Parathyroid adenoma (tissue), 2 donors: ENCODE measurements around the gene HLA-DOB.

Experiments
- H2AFZ ChIP-seq: fragments of 300-600 bp; sonication (generic); one replicate; pipeline ENCODE4 v1.7.0; 2017; ENCODE audit warnings: antibody characterized with exemption, mild to moderate bottlenecking
- H3K27ac ChIP-seq: fragments of 300-600 bp; sonication (generic); one replicate; pipeline ENCODE4 v1.7.0; 2017
- H3K27me3 ChIP-seq: fragments of 300-600 bp; sonication (generic); one replicate; pipeline ENCODE4 v1.7.0; 2017; ENCODE audit warnings: low read length; ENCODE audit not compliant: control insufficient read depth, insufficient read depth
- H3K36me3 ChIP-seq: fragments of 300-600 bp; sonication (generic); one replicate; pipeline ENCODE4 v1.7.0; 2017; ENCODE audit warnings: low read length; ENCODE audit not compliant: control insufficient read depth, insufficient read depth
- H3K4me1 ChIP-seq: fragments of 300-600 bp; sonication (generic); one replicate; pipeline ENCODE4 v1.7.0; 2017; ENCODE audit warnings: control low read depth
- H3K4me2 ChIP-seq: fragments of 300-600 bp; sonication (generic); one replicate; pipeline ENCODE4 v1.7.0; 2017; ENCODE audit warnings: low read length
- H3K4me3 ChIP-seq: fragments of 300-600 bp; sonication (generic); one replicate; pipeline ENCODE4 v1.7.0; 2017; ENCODE audit warnings: low read depth, low read length
- H3K79me2 ChIP-seq: fragments of 300-600 bp; sonication (generic); one replicate; pipeline ENCODE4 v1.7.0; 2017; ENCODE audit warnings: control low read depth
- H3K9ac ChIP-seq: fragments of 300-600 bp; sonication (generic); one replicate; pipeline ENCODE4 v1.7.0; 2017; ENCODE audit warnings: mild to moderate bottlenecking
- H3K9me3 ChIP-seq: fragments of 300-600 bp; sonication (generic); one replicate; pipeline ENCODE4 v1.7.0; 2017; ENCODE audit warnings: low read length; ENCODE audit not compliant: control insufficient read depth
- TF ChIP-seq, protein P1 (sequence below): fragments of 300-600 bp; sonication (generic); IDR thresholded peaks from one replicate; pipeline ENCODE4 v1.7.0; 2017; ENCODE audit warnings: antibody characterized with exemption, mild to moderate bottlenecking
- donor health status: primary hyperparathyroidism.

Gene HLA-DOB

DNA sequence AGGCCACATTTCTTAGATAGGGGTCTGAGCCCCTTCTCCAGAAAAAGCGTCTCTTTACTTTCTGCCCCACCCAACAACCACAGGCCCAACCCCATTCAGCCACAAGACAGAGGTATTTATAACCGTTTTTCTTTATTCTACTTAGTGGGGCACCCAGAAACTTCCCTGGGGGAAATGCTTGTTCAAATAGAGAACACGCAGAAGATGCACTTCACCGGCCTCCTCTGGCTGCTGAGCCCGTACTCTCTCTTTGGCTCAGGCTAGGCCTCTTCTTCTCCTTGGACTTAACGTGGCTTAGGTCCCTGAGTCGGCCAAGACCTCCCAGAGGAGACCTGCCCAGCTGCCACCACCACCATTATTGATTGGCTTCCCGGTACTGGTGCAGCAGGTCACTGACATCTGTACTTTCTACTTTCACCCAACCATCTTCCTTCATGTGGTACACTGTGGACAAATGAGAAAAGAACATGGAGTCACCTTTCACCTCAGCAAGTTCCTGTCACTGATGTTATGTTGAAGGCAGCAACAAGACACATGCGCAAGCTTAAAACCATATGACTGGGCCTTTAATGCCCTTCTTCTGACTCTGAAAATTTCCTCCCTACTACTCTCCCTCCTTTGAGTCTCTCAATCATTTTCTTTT is 23.9 kb upstream of the HLA-DOB start:
- H3K4me2 ChIP-seq = no peak overlapping the region
- H3K27me3 ChIP-seq = no peaks in the 10 kb centered on the region
- H3K79me2 ChIP-seq = no peaks in the 10 kb centered on the region
- no peak overlapping the region for H3K27ac ChIP-seq
- H3K36me3 ChIP-seq = no peaks in the 10 kb centered on the region
- H2AFZ ChIP-seq = no peak overlapping the region
- TF ChIP-seq, protein P1, sequence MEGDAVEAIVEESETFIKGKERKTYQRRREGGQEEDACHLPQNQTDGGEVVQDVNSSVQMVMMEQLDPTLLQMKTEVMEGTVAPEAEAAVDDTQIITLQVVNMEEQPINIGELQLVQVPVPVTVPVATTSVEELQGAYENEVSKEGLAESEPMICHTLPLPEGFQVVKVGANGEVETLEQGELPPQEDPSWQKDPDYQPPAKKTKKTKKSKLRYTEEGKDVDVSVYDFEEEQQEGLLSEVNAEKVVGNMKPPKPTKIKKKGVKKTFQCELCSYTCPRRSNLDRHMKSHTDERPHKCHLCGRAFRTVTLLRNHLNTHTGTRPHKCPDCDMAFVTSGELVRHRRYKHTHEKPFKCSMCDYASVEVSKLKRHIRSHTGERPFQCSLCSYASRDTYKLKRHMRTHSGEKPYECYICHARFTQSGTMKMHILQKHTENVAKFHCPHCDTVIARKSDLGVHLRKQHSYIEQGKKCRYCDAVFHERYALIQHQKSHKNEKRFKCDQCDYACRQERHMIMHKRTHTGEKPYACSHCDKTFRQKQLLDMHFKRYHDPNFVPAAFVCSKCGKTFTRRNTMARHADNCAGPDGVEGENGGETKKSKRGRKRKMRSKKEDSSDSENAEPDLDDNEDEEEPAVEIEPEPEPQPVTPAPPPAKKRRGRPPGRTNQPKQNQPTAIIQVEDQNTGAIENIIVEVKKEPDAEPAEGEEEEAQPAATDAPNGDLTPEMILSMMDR = no peak
- H3K4me1 ChIP-seq = no peaks in the 10 kb centered on the region
- H3K9me3 ChIP-seq = no peaks in the 10 kb centered on the region
- no peak overlapping the region for H3K9ac ChIP-seq
- no peak overlapping the region for H3K4me3 ChIP-seq

DNA sequence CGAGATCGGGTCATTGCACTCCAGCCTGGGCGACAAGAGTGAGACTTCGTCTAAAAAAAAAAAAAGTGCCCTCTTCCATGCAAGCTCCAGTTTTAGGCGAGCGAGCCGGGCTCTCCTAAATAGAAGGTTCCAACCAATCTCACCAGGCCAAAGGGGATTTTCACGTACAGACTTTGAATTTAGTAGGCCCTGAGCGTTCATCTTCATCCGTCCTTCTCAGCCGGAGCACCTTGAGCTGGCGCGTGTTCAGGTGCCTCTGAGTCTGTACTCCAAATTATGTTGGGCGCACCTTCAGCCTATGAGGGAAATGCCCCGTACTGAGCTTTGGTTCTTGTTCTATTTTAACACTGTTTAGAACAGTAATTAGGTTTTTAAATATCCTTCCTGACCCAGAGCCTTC is 22.6 kb upstream of the HLA-DOB start:
- Histone ChIP-seq H3K36me3 (no peaks in the 10 kb centered on the region), H3K27ac (peak overlapping the region; percentile 89), H3K27me3 (no peaks in the 10 kb centered on the region), H3K4me2 (no peak overlapping the region), H3K9me3 (no peaks in the 10 kb centered on the region), H3K4me1 (no peaks in the 10 kb centered on the region), H2AFZ (no peak overlapping the region), H3K9ac (no peak overlapping the region), H3K4me3 (no peak overlapping the region), H3K79me2 (no peaks in the 10 kb centered on the region)
- TF ChIP-seq, protein P1 = no peak

DNA sequence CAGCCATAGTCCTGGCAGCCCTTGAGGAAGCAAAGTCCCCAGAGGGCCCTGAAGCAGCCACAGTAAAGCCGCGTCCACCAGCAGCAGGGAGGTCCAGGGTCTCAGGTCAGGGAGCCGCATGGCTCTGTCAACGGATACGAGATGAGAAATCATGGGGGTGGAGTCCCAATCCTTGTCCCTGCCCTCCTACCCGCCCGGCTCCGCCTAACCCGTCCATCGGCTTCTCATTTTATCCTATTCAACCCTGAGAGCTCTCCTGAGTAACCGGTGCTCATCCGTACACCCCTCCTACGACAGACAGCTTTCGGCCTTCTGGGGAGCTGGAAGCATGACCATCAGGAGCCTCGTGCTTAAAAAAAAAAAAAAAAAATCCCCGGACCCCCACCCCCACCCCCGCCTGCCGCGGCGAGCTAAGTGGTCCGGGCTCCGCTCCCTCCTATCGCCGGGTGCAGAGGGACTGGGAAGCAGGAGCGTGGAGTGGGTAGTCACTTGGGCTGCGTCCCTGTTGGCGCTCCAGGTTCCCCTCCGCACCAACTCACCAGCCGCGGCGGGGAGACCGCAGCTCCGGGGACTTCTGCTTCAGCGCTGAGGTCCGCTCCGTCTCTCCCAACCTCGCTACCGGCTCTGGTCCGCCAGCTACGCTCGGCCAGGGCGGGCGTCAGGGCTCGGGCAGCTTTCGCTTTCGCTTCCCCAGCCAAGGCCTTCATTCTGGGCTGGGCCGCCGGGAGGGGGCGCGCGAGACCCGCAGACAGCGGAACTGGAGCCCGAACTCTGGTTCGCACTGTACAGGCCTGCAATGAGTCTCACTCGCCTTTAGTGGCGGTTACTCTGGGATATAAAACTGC is 21.5 kb upstream of the HLA-DOB start, which contains the start of gene TAP2:
Gene TAP2 (minus strand): TSS at position 626 of the 845 bp plus-strand sequence. CDS start 506 bp downstream, at position 120.
- H3K79me2 ChIP-seq = no peaks in the 10 kb centered on the region
- peak within 1 kb of the TSS; percentile 94 for H2AFZ ChIP-seq
- peak within 1 kb of the TSS; percentile 80 for H3K4me2 ChIP-seq
- H3K27me3 ChIP-seq = no peaks in the 10 kb centered on the region
- H3K36me3 ChIP-seq = no peaks in the 10 kb centered on the region
- H3K9ac ChIP-seq = peak within 1 kb of the TSS; percentile 70
- H3K9me3 ChIP-seq = no peaks in the 10 kb centered on the region
- TF ChIP-seq, protein P1 = peak; percentile 97
- no peaks in the 10 kb centered on the region for H3K4me1 ChIP-seq
- H3K27ac ChIP-seq = peak within 1 kb of the TSS; percentile 89
- H3K4me3 ChIP-seq = peak within 1 kb of the TSS; percentile 86

DNA sequence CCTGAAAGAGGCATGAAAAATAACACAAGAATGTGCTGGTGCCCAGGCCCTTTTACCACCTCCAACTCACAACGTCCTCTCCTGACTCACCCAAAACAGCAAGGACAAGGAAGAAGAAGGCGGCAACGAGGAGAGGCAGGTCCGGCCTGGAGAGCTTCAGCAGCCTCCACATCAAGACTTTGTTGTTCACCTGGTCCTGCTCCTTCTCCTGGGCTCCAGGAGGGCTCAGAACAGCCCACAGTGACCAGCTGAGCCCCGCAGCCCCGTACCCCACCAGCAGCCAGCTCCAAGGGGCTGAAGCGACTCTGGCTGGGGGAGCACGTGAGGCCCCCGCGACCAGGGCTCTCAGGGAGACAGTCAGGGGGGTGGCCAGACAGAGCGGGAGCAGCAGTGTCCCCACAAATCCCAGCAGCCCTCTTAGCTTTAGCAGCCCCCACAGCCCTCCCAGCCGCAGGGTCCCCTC is 20.9 kb upstream of the HLA-DOB start:
- TF ChIP-seq, protein P1 = no peak
- Histone ChIP-seq H3K9ac (no peak overlapping the region), H3K9me3 (no peaks in the 10 kb centered on the region), H3K79me2 (no peaks in the 10 kb centered on the region), H2AFZ (peak overlapping the region; percentile 94), H3K4me1 (no peaks in the 10 kb centered on the region), H3K27me3 (no peaks in the 10 kb centered on the region), H3K4me3 (peak overlapping the region; percentile 86), H3K36me3 (no peaks in the 10 kb centered on the region), H3K27ac (peak overlapping the region; percentile 89), H3K4me2 (peak overlapping the region; percentile 80)
